Adrenal gland (tissue), 5 donors: ENCODE measurements around the gene SH2D6.

Experiments
- CTCF ChIP-seq, 6 experiments: fragments of 450-650 bp in 4 of 6; fragments of 200-600 bp in 2 of 6; sonication (generic) in 1 of 6; IDR thresholded peaks; 1 replicate in 5 of 6; 2 replicates in 1 of 6; pipeline versions ENCODE4 v1.5.1 to v1.8.0; 2016 to 2021; ENCODE audit warnings: antibody characterized with exemption in 6 of 6, mild to moderate bottlenecking in 2 of 6, moderate library complexity in 1 of 6
- POLR2A ChIP-seq, 2 donors: fragments of 450-650 bp; IDR thresholded peaks; one replicate each; pipeline ENCODE4 v1.6.1; 2017; ENCODE audit warnings: antibody characterized with exemption in 2 of 2, mild to moderate bottlenecking in 2 of 2, moderate library complexity in 1 of 2
- donor health status: DM: no; HTN: no; CAD: no.

GRCh38 chr2:85396531-85397470 lies 21.7 kb upstream of the SH2D6 start:
- TF ChIP-seq CTCF (IDR thresholded peaks at IDR 0.05), result no peak
- TF ChIP-seq POLR2A (IDR thresholded peaks at IDR 0.05), result no peak
